A673 (cell line): ENCODE results near the gene CACNA1G. TPM values are rescaled to one million over a fixed set of nuclear protein-coding genes. Genes with fewer than 3 reads are reported as not detected.

ENCODE experiments used
- BruUV-seq: library from RNA; stranded (reverse); fragments of 400-500 nt; replicated peaks from 2 replicates; lab custom pipeline; 2021; lab: Mats Ljungman, UMichigan
- CTCF ChIA-PET: fragments of 300-600 bp; sonication (Branson Sonifier 250); formaldehyde crosslinking; loops from one replicate; lab custom pipeline; 2022; ENCODE audit warnings: antibody characterized with exemption; lab: Charles Lee
- POLR2A ChIA-PET: fragments of 300-600 bp; sonication (Branson Sonifier 250); formaldehyde crosslinking; loops from one replicate; lab custom pipeline; 2022; ENCODE audit warnings: antibody characterized with exemption; ENCODE audit not compliant: low non-redundant PET; lab: Charles Lee
- DNase-seq: peaks from one replicate; pipeline ENCODE4 v3.0.0-alpha.2; 2015; ENCODE audit warnings: low spot score
- H3K27ac ChIP-seq: fragments of 200-600 bp; sonication (generic); 2 replicates; pipeline ENCODE4 v1.5.1; 2016; ENCODE audit warnings: mixed run types, low read depth, mild to moderate bottlenecking, mixed read lengths, antibody characterized with exemption, low read length; ENCODE audit not compliant: poor library complexity, severe bottlenecking
- H3K27me3 ChIP-seq: fragments of 200-600 bp; sonication (generic); replicated peaks from 2 replicates; pipeline ENCODE4 v1.6.1; 2017; ENCODE audit warnings: mixed run types, low read depth, mild to moderate bottlenecking, mixed read lengths, antibody characterized with exemption, low read length; ENCODE audit not compliant: insufficient read depth, poor library complexity
- H3K36me3 ChIP-seq: fragments of 200-600 bp; sonication (generic); 2 replicates; pipeline ENCODE4 v1.6.1; 2016; ENCODE audit warnings: mixed run types, mild to moderate bottlenecking, mixed read lengths, antibody characterized with exemption, low read length; ENCODE audit not compliant: insufficient read depth, poor library complexity, severe bottlenecking
- H3K4me1 ChIP-seq: fragments of 200-600 bp; sonication (generic); 2 replicates; pipeline ENCODE4 v1.6.1; 2017; ENCODE audit warnings: mixed run types, mild to moderate bottlenecking, mixed read lengths, antibody characterized with exemption, low read length; ENCODE audit not compliant: insufficient read depth, poor library complexity, severe bottlenecking
- H3K4me3 ChIP-seq: fragments of 200-600 bp; sonication (generic); 2 replicates; pipeline ENCODE4 v1.5.1; 2016; ENCODE audit warnings: low read depth, mixed run types, mild to moderate bottlenecking, mixed read lengths, low read length; ENCODE audit not compliant: poor library complexity, severe bottlenecking
- H3K9me3 ChIP-seq: fragments of 200-600 bp; sonication (generic); 2 replicates; pipeline ENCODE4 v1.6.1; 2016; ENCODE audit warnings: mixed run types, low read depth, mild to moderate bottlenecking, mixed read lengths, antibody characterized with exemption, low read length; ENCODE audit not compliant: poor library complexity, severe bottlenecking
- CTCF ChIP-seq: fragments of 300-800, 200-600 bp; sonication (generic); conservative IDR thresholded peaks from 2 replicates; pipeline ENCODE4 v1.5.1; 2017; ENCODE audit warnings: low read depth, mild to moderate bottlenecking, antibody characterized with exemption, low read length, moderate library complexity, mixed read lengths
- EZH2 ChIP-seq: fragments of 200-600 bp; sonication (generic); IDR thresholded peaks from 2 replicates; pipeline ENCODE4 v1.6.1; 2017; ENCODE audit warnings: borderline replicate concordance, low read depth, mild to moderate bottlenecking, mixed read lengths, antibody characterized with exemption, low read length; ENCODE audit not compliant: poor library complexity, severe bottlenecking
- intact Hi-C: fragments of 100-400 bp; cut with micrococcal nuclease; formaldehyde crosslinking; loops from one replicate; pipeline ENCODE4 v1.10.0; 2022; ENCODE audit not compliant: unreplicated experiment
- total RNA-seq: library from RNA; stranded (reverse); gene quantifications from 2 replicates; pipeline ENCODE4 v1.2.3, GENCODE V29; 2021

CACNA1G gene
- total RNA-seq, 1 experiment from 2014 or later, result 7.1 TPM

- no peaks in the 10 kb centered on the region for H3K9me3 ChIP-seq
- no TSS peak for BruUV-seq
- peak; percentile 74 for DNase-seq
- ChIA-PET CTCF (interaction anchor here (0.7 kb wide), 1 partner anchor 10 kb away, joined by 3 read pairs; no protein-coding TSS in a partner anchor), POLR2A (no interaction called here)
- H3K36me3 ChIP-seq, result no peaks in the 10 kb centered on the region
- TF ChIP-seq EZH2 (no peak), CTCF (peak; percentile 68)
- no peaks in the 10 kb centered on the region for H3K27me3 ChIP-seq
- H3K4me1 ChIP-seq, result peaks cover 20% of the 10 kb centered on the region
- H3K27ac ChIP-seq, result no peak overlapping the region
- intact Hi-C loops, result no loop called here
- no peak overlapping the region for H3K4me3 ChIP-seq
Measured at GRCh38 chr17:50620858-50621257, 60.3 kb downstream of the CACNA1G start.

- no peak for TF ChIP-seq CTCF
- no peak for TF ChIP-seq EZH2
- POLR2A ChIA-PET, result no interaction called here
- H3K36me3 ChIP-seq, result no peaks in the 10 kb centered on the region
- BruUV-seq, result no TSS peak
- CTCF ChIA-PET, result interaction anchor here (0.7 kb wide), 1 partner anchor 9 kb away, joined by 3 read pairs; no protein-coding TSS in a partner anchor
- no peak overlapping the region for H3K27ac ChIP-seq
- DNase-seq, result peak; percentile 40
- intact Hi-C loops, result no loop called here
- no peaks in the 10 kb centered on the region for H3K27me3 ChIP-seq
- H3K9me3 ChIP-seq, result no peaks in the 10 kb centered on the region
- peaks cover 20% of the 10 kb centered on the region for H3K4me1 ChIP-seq
- no peak overlapping the region for H3K4me3 ChIP-seq
Measured at GRCh38 chr17:50621574-50622031, 61.1 kb downstream of the CACNA1G start.

- H3K36me3 ChIP-seq, result no peaks in the 10 kb centered on the region
- POLR2A ChIA-PET, result no interaction called here
- DNase-seq, result no peak
- CTCF ChIA-PET, result interaction anchor here (0.7 to 1.1 kb wide), 2 partner anchors 57 to 87 kb away, joined by 3 to 6 read pairs; no protein-coding TSS in a partner anchor
- TF ChIP-seq EZH2 (no peak), CTCF (no peak)
- BruUV-seq, result no TSS peak
- no peak overlapping the region for H3K4me3 ChIP-seq
- H3K27me3 ChIP-seq, result no peaks in the 10 kb centered on the region
- no peaks in the 10 kb centered on the region for H3K9me3 ChIP-seq
- no peak overlapping the region for H3K27ac ChIP-seq
- intact Hi-C loops, result no loop called here
- peaks cover 32% of the 10 kb centered on the region for H3K4me1 ChIP-seq
Measured at GRCh38 chr17:50624321-50624934, 63.9 kb downstream of the CACNA1G start.
